ENCODE results near the gene PDE9A. TPM values are rescaled to one million over a fixed set of nuclear protein-coding genes. Genes with fewer than 3 reads are reported as not detected.

PDE9A gene
- total and polyA plus RNA-seq, 2 experiments from 2014 or later: 14.3 to 19.6 TPM

DNA sequence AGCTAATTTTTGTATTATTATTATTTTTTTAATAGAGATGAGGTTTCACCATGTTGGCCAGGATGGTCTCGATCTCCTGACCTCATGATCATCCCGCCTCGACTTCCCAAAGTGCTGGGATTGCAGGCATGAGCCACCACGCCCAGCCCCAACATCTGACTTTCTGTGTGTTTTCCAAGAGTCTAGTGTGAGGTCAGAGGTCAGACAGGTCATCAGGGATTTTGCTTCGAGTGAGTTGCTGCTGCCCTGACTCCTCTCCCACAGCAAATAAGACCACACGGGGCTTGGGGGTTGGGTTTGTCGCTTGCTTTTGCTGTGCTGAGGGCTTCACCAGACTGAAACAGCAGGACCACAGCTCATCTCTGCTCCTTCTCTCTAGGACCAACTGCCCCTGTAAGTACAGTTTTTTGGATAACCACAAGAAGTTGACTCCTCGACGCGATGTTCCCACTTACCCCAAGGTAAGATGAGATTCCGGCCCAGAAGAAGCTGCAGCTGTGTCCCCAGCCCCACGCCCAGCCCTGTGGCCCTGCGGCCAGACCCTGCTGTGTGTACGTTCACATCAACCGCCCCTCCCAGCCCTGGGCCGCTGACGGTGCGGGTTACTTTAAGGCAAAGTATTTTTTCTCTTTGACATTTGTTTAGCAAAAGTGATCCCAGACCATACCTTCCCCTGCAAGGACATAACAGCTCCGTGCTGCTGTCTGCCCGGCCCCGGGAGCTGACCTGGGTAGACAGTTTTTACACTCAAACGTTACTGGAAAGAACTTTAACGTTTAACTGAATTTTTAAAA is 97.5 kb downstream of the PDE9A start:
- WGBS (ENCODE audit: low lambda C conversion rate, missing lambda C conversion rate): 81% methylated on average over 23 of the region's 23 CpGs
- Histone ChIP-seq H3K4me2 (no peak overlapping the region), H3K4me3 (no peak overlapping the region), H3K36me3 (replicated peaks; ENCODE audit: insufficient read depth, low read depth) (no peaks in the 10 kb centered on the region), H3K27me3 (no peaks in the 10 kb centered on the region), H3K9me2 (replicated peaks; ENCODE audit: insufficient read depth) (no peaks in the 10 kb centered on the region), H2AFZ (no peak overlapping the region), H4K20me1 (ENCODE audit: insufficient read depth, poor library complexity, severe bottlenecking) (no peaks in the 10 kb centered on the region), H3K79me2 (no peaks in the 10 kb centered on the region), H3K9me3 (ENCODE audit: low read depth) (no peaks in the 10 kb centered on the region), H3K27ac (no peak overlapping the region), H3K4me1 (ENCODE audit: insufficient read depth) (no peaks in the 10 kb centered on the region)
- TF ChIP-seq, protein P1, sequence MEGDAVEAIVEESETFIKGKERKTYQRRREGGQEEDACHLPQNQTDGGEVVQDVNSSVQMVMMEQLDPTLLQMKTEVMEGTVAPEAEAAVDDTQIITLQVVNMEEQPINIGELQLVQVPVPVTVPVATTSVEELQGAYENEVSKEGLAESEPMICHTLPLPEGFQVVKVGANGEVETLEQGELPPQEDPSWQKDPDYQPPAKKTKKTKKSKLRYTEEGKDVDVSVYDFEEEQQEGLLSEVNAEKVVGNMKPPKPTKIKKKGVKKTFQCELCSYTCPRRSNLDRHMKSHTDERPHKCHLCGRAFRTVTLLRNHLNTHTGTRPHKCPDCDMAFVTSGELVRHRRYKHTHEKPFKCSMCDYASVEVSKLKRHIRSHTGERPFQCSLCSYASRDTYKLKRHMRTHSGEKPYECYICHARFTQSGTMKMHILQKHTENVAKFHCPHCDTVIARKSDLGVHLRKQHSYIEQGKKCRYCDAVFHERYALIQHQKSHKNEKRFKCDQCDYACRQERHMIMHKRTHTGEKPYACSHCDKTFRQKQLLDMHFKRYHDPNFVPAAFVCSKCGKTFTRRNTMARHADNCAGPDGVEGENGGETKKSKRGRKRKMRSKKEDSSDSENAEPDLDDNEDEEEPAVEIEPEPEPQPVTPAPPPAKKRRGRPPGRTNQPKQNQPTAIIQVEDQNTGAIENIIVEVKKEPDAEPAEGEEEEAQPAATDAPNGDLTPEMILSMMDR (IDR thresholded peaks at IDR 0.05; ENCODE audit: poor library complexity): no peak
- TF ChIP-seq EZH2phosphoT487 (IDR thresholded peaks at IDR 0.05; ENCODE audit: low read depth, severe bottlenecking, unreplicated experiment): no peak
- TF ChIP-seq EZH2 (IDR thresholded peaks at IDR 0.05; ENCODE audit: borderline replicate concordance): no peak
- DNase-seq (ENCODE audit: low spot score): no peak

DNA sequence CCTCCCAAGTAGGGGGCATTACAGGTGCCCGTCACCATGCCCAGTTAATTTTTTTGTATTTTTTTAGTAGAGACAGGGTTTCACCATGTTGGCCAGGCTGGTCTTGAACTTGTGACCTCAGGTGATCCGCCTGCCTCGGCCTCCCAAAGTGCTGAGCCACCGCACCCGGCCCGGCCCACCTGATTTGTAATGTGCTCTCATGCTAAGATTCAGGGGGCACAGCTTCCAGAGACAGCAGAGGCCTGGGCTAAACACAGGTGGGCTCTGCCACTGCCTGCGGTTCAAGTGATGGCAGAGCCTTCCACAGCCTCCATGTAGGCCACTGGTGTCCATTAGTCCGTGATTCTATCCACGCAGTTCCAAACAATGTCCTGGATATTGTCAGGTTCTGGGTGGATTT is 98.4 kb downstream of the PDE9A start:
- Histone ChIP-seq H3K79me2 (no peaks in the 10 kb centered on the region), H3K27me3 (no peaks in the 10 kb centered on the region), H3K4me3 (no peak overlapping the region), H3K36me3 (replicated peaks; ENCODE audit: insufficient read depth, low read depth) (no peaks in the 10 kb centered on the region), H2AFZ (no peak overlapping the region), H3K4me2 (no peak overlapping the region), H4K20me1 (ENCODE audit: insufficient read depth, poor library complexity, severe bottlenecking) (no peaks in the 10 kb centered on the region), H3K9me2 (replicated peaks; ENCODE audit: insufficient read depth) (no peaks in the 10 kb centered on the region), H3K27ac (no peak overlapping the region), H3K9me3 (ENCODE audit: low read depth) (no peaks in the 10 kb centered on the region), H3K4me1 (ENCODE audit: insufficient read depth) (no peaks in the 10 kb centered on the region)
- DNase-seq (ENCODE audit: low spot score): no peak
- over 99% methylated on average over 9 of the region's 9 CpGs for WGBS (ENCODE audit: low lambda C conversion rate, missing lambda C conversion rate)
- TF ChIP-seq EZH2 (IDR thresholded peaks at IDR 0.05; ENCODE audit: borderline replicate concordance): no peak
- no peak for TF ChIP-seq EZH2phosphoT487 (IDR thresholded peaks at IDR 0.05; ENCODE audit: low read depth, severe bottlenecking, unreplicated experiment)
- TF ChIP-seq, protein P1 (IDR thresholded peaks at IDR 0.05; ENCODE audit: poor library complexity): no peak

DNA sequence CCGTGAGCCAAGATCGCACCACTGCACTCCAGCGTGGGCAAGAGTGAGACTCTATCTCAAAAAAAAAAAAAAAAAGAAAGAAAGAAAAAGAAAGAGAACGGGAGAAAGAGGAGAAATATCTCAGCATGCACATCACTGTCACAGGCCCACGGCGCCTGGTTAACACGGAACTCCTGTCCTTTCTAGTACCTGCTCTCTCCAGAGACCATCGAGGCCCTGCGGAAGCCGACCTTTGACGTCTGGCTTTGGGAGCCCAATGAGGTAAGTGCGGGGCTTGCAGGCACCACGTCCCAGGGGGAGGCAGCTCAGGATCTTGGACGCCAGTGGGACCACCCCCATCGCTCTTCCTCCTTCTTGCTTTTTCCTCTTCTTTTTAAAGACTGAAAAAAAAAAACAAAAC is 100.4 kb downstream of the PDE9A start:
- Histone ChIP-seq H3K4me1 (ENCODE audit: insufficient read depth) (no peaks in the 10 kb centered on the region), H3K79me2 (no peaks in the 10 kb centered on the region), H3K4me3 (no peak overlapping the region), H3K36me3 (replicated peaks; ENCODE audit: insufficient read depth, low read depth) (no peaks in the 10 kb centered on the region), H3K9me3 (ENCODE audit: low read depth) (no peaks in the 10 kb centered on the region), H4K20me1 (ENCODE audit: insufficient read depth, poor library complexity, severe bottlenecking) (no peaks in the 10 kb centered on the region), H3K4me2 (no peak overlapping the region), H2AFZ (no peak overlapping the region), H3K27ac (no peak overlapping the region), H3K27me3 (no peaks in the 10 kb centered on the region), H3K9me2 (replicated peaks; ENCODE audit: insufficient read depth) (no peaks in the 10 kb centered on the region)
- 98% methylated on average over 13 of the region's 15 CpGs for WGBS (ENCODE audit: low lambda C conversion rate, missing lambda C conversion rate)
- no peak for TF ChIP-seq EZH2 (IDR thresholded peaks at IDR 0.05; ENCODE audit: borderline replicate concordance)
- TF ChIP-seq, protein P1 (IDR thresholded peaks at IDR 0.05; ENCODE audit: poor library complexity): no peak
- TF ChIP-seq EZH2phosphoT487 (IDR thresholded peaks at IDR 0.05; ENCODE audit: low read depth, severe bottlenecking, unreplicated experiment): no peak
- DNase-seq (ENCODE audit: low spot score): no peak
